GM12865 (cell line): ENCODE measurements around the gene CDH23.

Experiments
- DNase-seq: peaks from one replicate; pipeline ENCODE4 v3.0.0; 2010; ENCODE audit warnings: low read depth
- H3K4me3 ChIP-seq: 2 replicates; pipeline ENCODE4 v1.5.1; 2011; ENCODE audit warnings: mild to moderate bottlenecking, low read depth, low read length, control low read depth
- CTCF ChIP-seq: IDR thresholded peaks from 2 replicates; pipeline ENCODE4 v1.5.1; 2011; ENCODE audit warnings: low read length, control low read depth, low read depth, inconsistent platforms; ENCODE audit not compliant: insufficient read depth; ENCODE audit errors: missing control alignments

The CDH23 gene

GRCh38 chr10:71551970-71552369, 155.2 kb downstream of the CDH23 start:
- H3K4me3 ChIP-seq, result no peak overlapping the region
- TF ChIP-seq CTCF, result no peak
- no peak for DNase-seq

GRCh38 chr10:71553432-71553831, 156.7 kb downstream of the CDH23 start:
- no peak overlapping the region for H3K4me3 ChIP-seq
- DNase-seq, result no peak
- TF ChIP-seq CTCF, result no peak

GRCh38 chr10:71554671-71555070, 158.0 kb downstream of the CDH23 start:
- no peak overlapping the region for H3K4me3 ChIP-seq
- TF ChIP-seq CTCF, result no peak
- no peak for DNase-seq

- TF ChIP-seq CTCF, result no peak
Observed at GRCh38 chr10:71555087-71555723, 158.5 kb downstream of the CDH23 start.

GRCh38 chr10:71555724-71556119, 159.0 kb downstream of the CDH23 start:
- DNase-seq, result no peak
- no peak for TF ChIP-seq CTCF
- H3K4me3 ChIP-seq, result no peak overlapping the region

More at GRCh38 chr10:71555087-71555723, 158.5 kb downstream of the CDH23 start:
- H3K4me3 ChIP-seq, result no peak overlapping the region
- no peak for DNase-seq

- TF ChIP-seq CTCF, result no peak
- DNase-seq, result no peak
- no peak overlapping the region for H3K4me3 ChIP-seq
Observed at GRCh38 chr10:71558991-71559390, 162.3 kb downstream of the CDH23 start.

GRCh38 chr10:71561003-71561574, 164.4 kb downstream of the CDH23 start:
- no peak overlapping the region for H3K4me3 ChIP-seq
- no peak for TF ChIP-seq CTCF
- no peak for DNase-seq
